ENCODE data around the gene WWOX.

- TF ChIP-seq, protein P1, sequence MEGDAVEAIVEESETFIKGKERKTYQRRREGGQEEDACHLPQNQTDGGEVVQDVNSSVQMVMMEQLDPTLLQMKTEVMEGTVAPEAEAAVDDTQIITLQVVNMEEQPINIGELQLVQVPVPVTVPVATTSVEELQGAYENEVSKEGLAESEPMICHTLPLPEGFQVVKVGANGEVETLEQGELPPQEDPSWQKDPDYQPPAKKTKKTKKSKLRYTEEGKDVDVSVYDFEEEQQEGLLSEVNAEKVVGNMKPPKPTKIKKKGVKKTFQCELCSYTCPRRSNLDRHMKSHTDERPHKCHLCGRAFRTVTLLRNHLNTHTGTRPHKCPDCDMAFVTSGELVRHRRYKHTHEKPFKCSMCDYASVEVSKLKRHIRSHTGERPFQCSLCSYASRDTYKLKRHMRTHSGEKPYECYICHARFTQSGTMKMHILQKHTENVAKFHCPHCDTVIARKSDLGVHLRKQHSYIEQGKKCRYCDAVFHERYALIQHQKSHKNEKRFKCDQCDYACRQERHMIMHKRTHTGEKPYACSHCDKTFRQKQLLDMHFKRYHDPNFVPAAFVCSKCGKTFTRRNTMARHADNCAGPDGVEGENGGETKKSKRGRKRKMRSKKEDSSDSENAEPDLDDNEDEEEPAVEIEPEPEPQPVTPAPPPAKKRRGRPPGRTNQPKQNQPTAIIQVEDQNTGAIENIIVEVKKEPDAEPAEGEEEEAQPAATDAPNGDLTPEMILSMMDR (IDR thresholded peaks at IDR 0.05), result no peak
- no peak for TF ChIP-seq EZH2 (IDR thresholded peaks at IDR 0.05; ENCODE audit: borderline replicate concordance, insufficient read depth, low read depth, low read length, poor library complexity, severe bottlenecking)
Measured at GRCh38 chr16:79210607-79211006, 1111.2 kb downstream of the WWOX start.
